HepG2 (cell line): ENCODE results near the gene ZNF627. TPM values are rescaled to one million over a fixed set of nuclear protein-coding genes. Genes with fewer than 3 reads are reported as not detected.
A peak's percentile ranks its signal among the peaks of the same experiment; 100 is the strongest.

Experiments used
- ESRRA ChIP-seq: sonication (generic); formaldehyde crosslinking; IDR thresholded peaks from 2 replicates; pipeline ENCODE4 v1.5.1; 2020; ENCODE audit warnings: mild to moderate bottlenecking, low read depth, missing genetic modification reagents
- FOXK2 ChIP-seq: fragments of 450-650 bp; IDR thresholded peaks from 2 replicates; pipeline ENCODE4 v1.6.1; 2016
- GLI4 ChIP-seq: sonication (generic); formaldehyde crosslinking; IDR thresholded peaks from 2 replicates; pipeline ENCODE4 v1.5.1; 2020; ENCODE audit warnings: missing genetic modification reagents, mild to moderate bottlenecking, moderate library complexity, borderline replicate concordance
- MEF2D ChIP-seq: sonication (generic); formaldehyde crosslinking; IDR thresholded peaks from 2 replicates; pipeline ENCODE4 v1.5.1; 2020; ENCODE audit warnings: mild to moderate bottlenecking, missing genetic modification reagents
- MYNN ChIP-seq: sonication (generic); formaldehyde crosslinking; IDR thresholded peaks from 2 replicates; pipeline ENCODE4 v1.4.0; 2020; ENCODE audit warnings: mild to moderate bottlenecking, low read depth, missing genetic modification reagents
- NFIB ChIP-seq: sonication (generic); formaldehyde crosslinking; IDR thresholded peaks from 2 replicates; pipeline ENCODE4 v1.9.0; 2021; ENCODE audit warnings: missing genetic modification reagents, mild to moderate bottlenecking, borderline replicate concordance
- RBM39 ChIP-seq: fragments of 200-400 bp; formaldehyde crosslinking; IDR thresholded peaks from one replicate; pipeline ENCODE4 v1.6.1; 2018; ENCODE audit warnings: antibody characterized with exemption, mild to moderate bottlenecking, low read depth, low read length; ENCODE audit not compliant: poor library complexity, severe bottlenecking
- RFX5 ChIP-seq: IDR thresholded peaks from 2 replicates; pipeline ENCODE4 v1.6.1; 2011; ENCODE audit warnings: low read depth, low read length, improper control_type of control experiment
- SIN3B ChIP-seq: fragments of 150-350 bp; IDR thresholded peaks from 2 replicates; pipeline ENCODE4 v1.6.1; 2014; ENCODE audit warnings: low read length
- TCF7 ChIP-seq: sonication (generic); IDR thresholded peaks from 2 replicates; pipeline ENCODE4 v1.6.1; 2016; ENCODE audit warnings: antibody characterized with exemption, low read depth
- ZNF256 ChIP-seq: sonication (generic); formaldehyde crosslinking; conservative IDR thresholded peaks from 2 replicates; pipeline ENCODE4 v1.4.0; 2020; ENCODE audit warnings: missing genetic modification reagents
- ZNF296 ChIP-seq: sonication (generic); formaldehyde crosslinking; conservative IDR thresholded peaks from 2 replicates; pipeline ENCODE4 v1.5.0; 2020; ENCODE audit warnings: mild to moderate bottlenecking, missing genetic modification reagents
- polyA plus RNA-seq, 8 experiments: library from polyadenylated mRNA; depleted of rRNA in 3 of 8; stranded (reverse) in 7 of 8; unstranded in 1 of 8; fragments of >200 nt; fragmentation: Illumina TruSeq in 4 of 8; extraction: Trizol in 4 of 8; gene quantifications; 2 replicates each; pipeline versions ENCODE4 v1.2.1 to v1.2.3, GENCODE V29; 2011 to 2016; ENCODE audit warnings: low read depth in 4 of 8, missing spikeins in 1 of 8, mixed read lengths in 1 of 8; ENCODE audit not compliant: insufficient read depth in 1 of 8
- total RNA-seq, 5 experiments: library from RNA; depleted of rRNA; stranded (reverse); fragments of >200 nt; fragmentation: Illumina TruSeq; extraction: Trizol; gene quantifications; 2 replicates each; pipeline ENCODE4 v1.2.3, GENCODE V29; 2016; ENCODE audit warnings: low read depth in 1 of 5
- TF ChIP-seq, protein P1 (sequence below): sonication (generic); formaldehyde crosslinking; IDR thresholded peaks from 2 replicates; pipeline ENCODE4 v1.4.0; 2020; ENCODE audit warnings: missing genetic modification reagents
- TF ChIP-seq, protein P2 (sequence below): sonication (generic); formaldehyde crosslinking; IDR thresholded peaks from 2 replicates; pipeline ENCODE4 v1.4.0; 2020; ENCODE audit warnings: missing genetic modification reagents
- TF ChIP-seq, protein P3 (sequence below): sonication (generic); formaldehyde crosslinking; IDR thresholded peaks from 2 replicates; pipeline ENCODE4 v1.8.1; 2022; ENCODE audit warnings: mild to moderate bottlenecking, missing genetic modification reagents
- TF ChIP-seq, protein P4 (sequence below): fragments of 450-650 bp; IDR thresholded peaks from 2 replicates; pipeline ENCODE4 v1.6.1; 2017
- TF ChIP-seq, protein P5 (sequence below), 2 experiments: sonication (generic) in 1 of 2; formaldehyde crosslinking in 1 of 2; IDR thresholded peaks; 2 replicates each; pipeline versions ENCODE4 v1.6.1 to v1.9.0; 2014 to 2022; ENCODE audit warnings: antibody characterized with exemption in 1 of 2, borderline replicate concordance in 1 of 2, inconsistent platforms in 1 of 2, low read depth in 1 of 2, missing genetic modification reagents in 1 of 2

ZNF627 gene
- total and polyA plus RNA-seq, 2 of the 13 experiments (the other 11 are each of a cell fraction or from before 2014, with no cell fraction given), result 4.2 to 12.7 TPM

DNA sequence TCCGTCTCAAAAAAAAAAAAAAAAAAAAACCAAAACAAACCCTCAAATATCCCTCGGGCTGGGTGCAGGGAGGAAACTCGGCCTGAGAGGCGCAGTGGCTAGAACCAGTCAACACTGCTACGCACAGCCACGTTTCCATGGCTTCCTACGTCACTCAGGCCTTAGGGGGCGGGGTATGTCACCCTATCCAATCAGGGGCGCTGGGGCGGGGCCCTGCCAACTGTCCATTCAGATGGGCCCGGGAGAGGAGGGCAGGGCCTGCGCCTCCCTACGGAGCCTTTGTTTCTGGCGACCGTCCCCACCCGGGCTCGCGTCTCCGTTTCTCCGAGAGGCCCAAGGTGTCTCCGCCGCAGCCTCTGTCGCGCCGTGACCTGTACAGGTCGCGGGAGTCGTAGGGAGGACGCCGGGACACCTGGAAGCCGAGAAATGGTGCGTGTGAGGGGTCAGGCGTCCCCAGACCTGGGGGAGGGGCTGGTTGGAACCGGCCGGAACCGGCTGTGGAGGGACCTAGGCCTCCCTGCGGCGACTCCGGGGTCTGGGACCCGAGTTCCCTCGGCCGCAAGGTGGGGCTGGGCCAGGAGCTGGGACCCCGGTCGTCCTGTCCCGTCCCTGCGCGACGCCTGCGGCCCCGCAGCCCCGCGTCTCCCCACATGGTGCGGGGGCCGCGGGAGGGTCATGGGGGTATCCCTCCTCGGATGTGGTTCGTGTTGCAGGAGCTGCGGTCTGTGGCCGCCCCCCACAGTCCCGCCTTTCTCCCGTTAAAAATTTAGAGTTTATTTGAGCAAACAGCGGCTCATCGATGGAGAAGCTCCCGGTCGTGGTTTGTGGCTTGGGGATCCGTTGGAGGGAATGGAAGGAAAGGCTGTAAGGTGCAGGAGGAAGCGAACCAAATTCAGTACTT, at the start of gene ZNF627 (continued):
- TF ChIP-seq, protein P1, sequence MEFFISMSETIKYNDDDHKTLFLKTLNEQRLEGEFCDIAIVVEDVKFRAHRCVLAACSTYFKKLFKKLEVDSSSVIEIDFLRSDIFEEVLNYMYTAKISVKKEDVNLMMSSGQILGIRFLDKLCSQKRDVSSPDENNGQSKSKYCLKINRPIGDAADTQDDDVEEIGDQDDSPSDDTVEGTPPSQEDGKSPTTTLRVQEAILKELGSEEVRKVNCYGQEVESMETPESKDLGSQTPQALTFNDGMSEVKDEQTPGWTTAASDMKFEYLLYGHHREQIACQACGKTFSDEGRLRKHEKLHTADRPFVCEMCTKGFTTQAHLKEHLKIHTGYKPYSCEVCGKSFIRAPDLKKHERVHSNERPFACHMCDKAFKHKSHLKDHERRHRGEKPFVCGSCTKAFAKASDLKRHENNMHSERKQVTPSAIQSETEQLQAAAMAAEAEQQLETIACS (CRISPR knock-in tag), result no peak
- no peak for TF ChIP-seq ZNF296 (CRISPR knock-in tag)
- no peak for TF ChIP-seq FOXK2
- TF ChIP-seq NFIB, result no peak
- peak; percentile 63; the same call in 1 of the 2 replicates for TF ChIP-seq MEF2D
- no peak for TF ChIP-seq TCF7
- TF ChIP-seq, protein P2, sequence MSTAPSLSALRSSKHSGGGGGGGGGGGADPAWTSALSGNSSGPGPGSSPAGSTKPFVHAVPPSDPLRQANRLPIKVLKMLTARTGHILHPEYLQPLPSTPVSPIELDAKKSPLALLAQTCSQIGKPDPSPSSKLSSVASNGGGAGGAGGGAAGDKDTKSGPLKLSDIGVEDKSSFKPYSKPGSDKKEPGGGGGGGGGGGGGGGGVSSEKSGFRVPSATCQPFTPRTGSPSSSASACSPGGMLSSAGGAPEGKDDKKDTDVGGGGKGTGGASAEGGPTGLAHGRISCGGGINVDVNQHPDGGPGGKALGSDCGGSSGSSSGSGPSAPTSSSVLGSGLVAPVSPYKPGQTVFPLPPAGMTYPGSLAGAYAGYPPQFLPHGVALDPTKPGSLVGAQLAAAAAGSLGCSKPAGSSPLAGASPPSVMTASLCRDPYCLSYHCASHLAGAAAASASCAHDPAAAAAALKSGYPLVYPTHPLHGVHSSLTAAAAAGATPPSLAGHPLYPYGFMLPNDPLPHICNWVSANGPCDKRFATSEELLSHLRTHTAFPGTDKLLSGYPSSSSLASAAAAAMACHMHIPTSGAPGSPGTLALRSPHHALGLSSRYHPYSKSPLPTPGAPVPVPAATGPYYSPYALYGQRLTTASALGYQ, result no peak; the same call in 1 of the 2 replicates
- TF ChIP-seq, protein P3, sequence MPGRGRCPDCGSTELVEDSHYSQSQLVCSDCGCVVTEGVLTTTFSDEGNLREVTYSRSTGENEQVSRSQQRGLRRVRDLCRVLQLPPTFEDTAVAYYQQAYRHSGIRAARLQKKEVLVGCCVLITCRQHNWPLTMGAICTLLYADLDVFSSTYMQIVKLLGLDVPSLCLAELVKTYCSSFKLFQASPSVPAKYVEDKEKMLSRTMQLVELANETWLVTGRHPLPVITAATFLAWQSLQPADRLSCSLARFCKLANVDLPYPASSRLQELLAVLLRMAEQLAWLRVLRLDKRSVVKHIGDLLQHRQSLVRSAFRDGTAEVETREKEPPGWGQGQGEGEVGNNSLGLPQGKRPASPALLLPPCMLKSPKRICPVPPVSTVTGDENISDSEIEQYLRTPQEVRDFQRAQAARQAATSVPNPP (CRISPR knock-in tag), result no peak
- TF ChIP-seq, protein P4, sequence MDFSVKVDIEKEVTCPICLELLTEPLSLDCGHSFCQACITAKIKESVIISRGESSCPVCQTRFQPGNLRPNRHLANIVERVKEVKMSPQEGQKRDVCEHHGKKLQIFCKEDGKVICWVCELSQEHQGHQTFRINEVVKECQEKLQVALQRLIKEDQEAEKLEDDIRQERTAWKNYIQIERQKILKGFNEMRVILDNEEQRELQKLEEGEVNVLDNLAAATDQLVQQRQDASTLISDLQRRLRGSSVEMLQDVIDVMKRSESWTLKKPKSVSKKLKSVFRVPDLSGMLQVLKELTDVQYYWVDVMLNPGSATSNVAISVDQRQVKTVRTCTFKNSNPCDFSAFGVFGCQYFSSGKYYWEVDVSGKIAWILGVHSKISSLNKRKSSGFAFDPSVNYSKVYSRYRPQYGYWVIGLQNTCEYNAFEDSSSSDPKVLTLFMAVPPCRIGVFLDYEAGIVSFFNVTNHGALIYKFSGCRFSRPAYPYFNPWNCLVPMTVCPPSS, result no peak
- TF ChIP-seq MYNN (CRISPR knock-in tag), result 0 out of 2 replicates have a peak, but pooled peaks have one; percentile 51
- no peak for TF ChIP-seq SIN3B
- TF ChIP-seq ESRRA, result peak; percentile 65
- no peak for TF ChIP-seq RBM39
- TF ChIP-seq, protein P5, sequence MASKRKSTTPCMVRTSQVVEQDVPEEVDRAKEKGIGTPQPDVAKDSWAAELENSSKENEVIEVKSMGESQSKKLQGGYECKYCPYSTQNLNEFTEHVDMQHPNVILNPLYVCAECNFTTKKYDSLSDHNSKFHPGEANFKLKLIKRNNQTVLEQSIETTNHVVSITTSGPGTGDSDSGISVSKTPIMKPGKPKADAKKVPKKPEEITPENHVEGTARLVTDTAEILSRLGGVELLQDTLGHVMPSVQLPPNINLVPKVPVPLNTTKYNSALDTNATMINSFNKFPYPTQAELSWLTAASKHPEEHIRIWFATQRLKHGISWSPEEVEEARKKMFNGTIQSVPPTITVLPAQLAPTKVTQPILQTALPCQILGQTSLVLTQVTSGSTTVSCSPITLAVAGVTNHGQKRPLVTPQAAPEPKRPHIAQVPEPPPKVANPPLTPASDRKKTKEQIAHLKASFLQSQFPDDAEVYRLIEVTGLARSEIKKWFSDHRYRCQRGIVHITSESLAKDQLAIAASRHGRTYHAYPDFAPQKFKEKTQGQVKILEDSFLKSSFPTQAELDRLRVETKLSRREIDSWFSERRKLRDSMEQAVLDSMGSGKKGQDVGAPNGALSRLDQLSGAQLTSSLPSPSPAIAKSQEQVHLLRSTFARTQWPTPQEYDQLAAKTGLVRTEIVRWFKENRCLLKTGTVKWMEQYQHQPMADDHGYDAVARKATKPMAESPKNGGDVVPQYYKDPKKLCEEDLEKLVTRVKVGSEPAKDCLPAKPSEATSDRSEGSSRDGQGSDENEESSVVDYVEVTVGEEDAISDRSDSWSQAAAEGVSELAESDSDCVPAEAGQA (IDR thresholded peaks at IDR 0.05; ENCODE audit: low read depth), result no peak
- TF ChIP-seq, protein P5 (CRISPR knock-in tag; IDR thresholded peaks at IDR 0.05; ENCODE audit: borderline replicate concordance), result no peak
- no peak for TF ChIP-seq ZNF256 (CRISPR knock-in tag)
- TF ChIP-seq GLI4 (CRISPR knock-in tag), result peak; percentile 49; the same call in 1 of the 2 replicates
- TF ChIP-seq RFX5, result peak; percentile 66
